H9 (cell line): ENCODE measurements around the gene SGF29. TPM values are rescaled to one million over a fixed set of nuclear protein-coding genes. Genes with fewer than 3 reads are reported as not detected.
A peak's percentile ranks its signal among the peaks of the same experiment; 100 is the strongest.

ENCODE experiments used
- DNase-seq: peaks from one replicate; pipeline ENCODE4 v3.0.0-alpha.2; 2017
- H2AFZ ChIP-seq: one replicate; pipeline ENCODE4 v1.6.1; 2013; ENCODE audit warnings: mild to moderate bottlenecking, low read length, control low read depth, moderate library complexity
- H2AK5ac ChIP-seq: 2 replicates; pipeline ENCODE4 v1.6.1; 2013; ENCODE audit warnings: low read length, control low read depth, mixed read lengths; ENCODE audit not compliant: insufficient read length
- H2BK120ac ChIP-seq: one replicate; pipeline ENCODE4 v1.6.1; 2013; ENCODE audit warnings: low read depth, mild to moderate bottlenecking, low read length, control low read depth, inconsistent platforms; ENCODE audit not compliant: poor library complexity, severe bottlenecking
- H2BK12ac ChIP-seq: 2 replicates; pipeline ENCODE4 v1.6.1; 2013; ENCODE audit warnings: low read length, control low read depth, mixed read lengths, low read depth; ENCODE audit not compliant: insufficient read length
- H2BK15ac ChIP-seq: 2 replicates; pipeline ENCODE4 v1.6.1; 2013; ENCODE audit warnings: low read depth, low read length, control low read depth
- H2BK20ac ChIP-seq: one replicate; pipeline ENCODE4 v1.6.1; 2013; ENCODE audit warnings: low read depth, mild to moderate bottlenecking, low read length, control low read depth, inconsistent platforms; ENCODE audit not compliant: poor library complexity, severe bottlenecking
- H2BK5ac ChIP-seq: 2 replicates; pipeline ENCODE4 v1.6.1; 2013; ENCODE audit warnings: low read length, control low read depth, mixed read lengths; ENCODE audit not compliant: insufficient read length
- H3K14ac ChIP-seq: 2 replicates; pipeline ENCODE4 v1.6.1; 2013; ENCODE audit warnings: low read length, control low read depth; ENCODE audit not compliant: insufficient read depth
- H3K18ac ChIP-seq: 2 replicates; pipeline ENCODE4 v1.6.1; 2013; ENCODE audit warnings: low read depth, mild to moderate bottlenecking, mixed read lengths, low read length, control low read depth; ENCODE audit not compliant: insufficient read length
- H3K23ac ChIP-seq: 2 replicates; pipeline ENCODE4 v1.6.1; 2013; ENCODE audit warnings: low read length, control low read depth, mixed read lengths, low read depth; ENCODE audit not compliant: insufficient read length
- H3K23me2 ChIP-seq: 2 replicates; pipeline ENCODE4 v1.6.1; 2013; ENCODE audit warnings: low read depth, mild to moderate bottlenecking, mixed read lengths, low read length, control low read depth; ENCODE audit not compliant: insufficient read length, poor library complexity, severe bottlenecking
- H3K27ac ChIP-seq: 2 replicates; pipeline ENCODE4 v1.5.1; 2013; ENCODE audit warnings: low read length, control low read depth, mixed read lengths, low read depth; ENCODE audit not compliant: insufficient read length
- H3K27me3 ChIP-seq: 2 replicates; pipeline ENCODE4 v1.6.1; 2013; ENCODE audit warnings: low read length, control low read depth, inconsistent platforms; ENCODE audit not compliant: insufficient read depth
- H3K4ac ChIP-seq: 2 replicates; pipeline ENCODE4 v1.6.1; 2013; ENCODE audit warnings: low read depth, mild to moderate bottlenecking, control low read depth, inconsistent platforms, low read length, moderate library complexity
- H3K4me1 ChIP-seq: 2 replicates; pipeline ENCODE4 v1.6.1; 2013; ENCODE audit warnings: low read length, control low read depth, inconsistent platforms; ENCODE audit not compliant: insufficient read depth
- H3K4me2 ChIP-seq: 2 replicates; pipeline ENCODE4 v1.6.1; 2013; ENCODE audit warnings: low read length, control low read depth, mixed read lengths; ENCODE audit not compliant: insufficient read length, insufficient read depth
- H3K56ac ChIP-seq: 2 replicates; pipeline ENCODE4 v1.6.1; 2013; ENCODE audit warnings: low read depth, mild to moderate bottlenecking, mixed read lengths, low read length, control low read depth; ENCODE audit not compliant: insufficient read length
- H3K79me1 ChIP-seq: 2 replicates; pipeline ENCODE4 v1.6.1; 2013; ENCODE audit warnings: low read depth, mild to moderate bottlenecking, moderate library complexity, low read length, control low read depth, inconsistent platforms; ENCODE audit not compliant: insufficient read depth, poor library complexity, severe bottlenecking
- H3K79me2 ChIP-seq: 2 replicates; pipeline ENCODE4 v1.6.1; 2013; ENCODE audit warnings: low read length, control low read depth, inconsistent platforms; ENCODE audit not compliant: insufficient read depth
- H3K9ac ChIP-seq: 2 replicates; pipeline ENCODE4 v1.6.1; 2013; ENCODE audit warnings: low read length, control low read depth, mixed read lengths; ENCODE audit not compliant: insufficient read length; ENCODE audit errors: extremely low read depth
- H3K9me3 ChIP-seq: one replicate; pipeline ENCODE4 v1.6.1; 2013; ENCODE audit warnings: low read depth, low read length, inconsistent platforms; ENCODE audit not compliant: control insufficient read depth
- H3T11ph ChIP-seq: one replicate; pipeline ENCODE4 v1.6.1; 2013; ENCODE audit warnings: mild to moderate bottlenecking, low read length, control low read depth, inconsistent platforms
- H4K20me1 ChIP-seq: one replicate; pipeline ENCODE4 v1.6.1; 2013; ENCODE audit not compliant: control insufficient read depth, insufficient read length, insufficient read depth
- H4K5ac ChIP-seq: 2 replicates; pipeline ENCODE4 v1.6.1; 2013; ENCODE audit warnings: low read depth, mild to moderate bottlenecking, mixed read lengths, low read length, control low read depth; ENCODE audit not compliant: insufficient read length
- H4K8ac ChIP-seq: replicated peaks from 2 replicates; pipeline ENCODE4 v1.6.1; 2013; ENCODE audit warnings: low read length, control low read depth, mixed read lengths, low read depth; ENCODE audit not compliant: insufficient read length
- H4K91ac ChIP-seq: 2 replicates; pipeline ENCODE4 v1.6.1; 2013; ENCODE audit warnings: low read depth, mild to moderate bottlenecking, moderate library complexity, mixed read lengths, low read length, control low read depth; ENCODE audit not compliant: insufficient read length
- H3K27ac Mint-ChIP-seq, 3 experiments: 2 replicates in 2 of 3; 3 replicates in 1 of 3; pipeline ENCODE4 v1.8.0; 2020 to 2021; ENCODE audit warnings: mixed read lengths in 3 of 3, mild to moderate bottlenecking in 1 of 3, moderate library complexity in 1 of 3
- H3K27me3 Mint-ChIP-seq: 2 replicates; pipeline ENCODE4 v1.8.0; 2021; ENCODE audit warnings: low read depth, mild to moderate bottlenecking, moderate library complexity, mixed read lengths
- H3K36me3 Mint-ChIP-seq, 3 experiments: 2 replicates in 2 of 3; 3 replicates in 1 of 3; pipeline ENCODE4 v1.8.0; 2020 to 2021; ENCODE audit warnings: low read depth in 3 of 3, mixed read lengths in 3 of 3; ENCODE audit not compliant: insufficient read depth in 1 of 3
- H3K4me1 Mint-ChIP-seq, 2 experiments: 2 replicates each; pipeline ENCODE4 v1.8.0; 2020; ENCODE audit warnings: mixed read lengths in 2 of 2
- H3K4me3 Mint-ChIP-seq, 2 experiments: 2 replicates in 1 of 2; 3 replicates in 1 of 2; pipeline ENCODE4 v1.8.0; 2020 to 2021; ENCODE audit warnings: mild to moderate bottlenecking in 2 of 2, mixed read lengths in 2 of 2, moderate library complexity in 1 of 2
- H3K9me3 Mint-ChIP-seq, 2 experiments: 2 replicates in 1 of 2; 3 replicates in 1 of 2; pipeline ENCODE4 v1.8.0; 2020; ENCODE audit warnings: mild to moderate bottlenecking in 2 of 2, mixed read lengths in 2 of 2, moderate library complexity in 1 of 2
- CTCF ChIP-seq: fragments of 200-600 bp; sonication (generic); conservative IDR thresholded peaks from 3 replicates; pipeline ENCODE4 v1.8.0; 2021; ENCODE audit warnings: antibody characterized with exemption, mild to moderate bottlenecking
- WGBS: extraction: QIAGEN DNeasy Blood & Tissue Kit; methylation state at CpG from one replicate; pipeline ENCODE4 v1.1.7; 2013; ENCODE audit warnings: missing lambda C conversion rate, low lambda C conversion rate, mixed read lengths; ENCODE audit not compliant: insufficient read length; ENCODE audit errors: extremely low coverage; 5-methylcytosine and 5-hydroxymethylcytosine counted together
- total RNA-seq: library from RNA; stranded (reverse); gene quantifications from 2 replicates; pipeline ENCODE4 v1.2.1, GENCODE V29; 2021

Gene SGF29
- total RNA-seq, 1 experiment from 2014 or later = 24.8 TPM

GRCh38 chr16:28537964-28538732 lies 15.6 kb upstream of the SGF29 start:
- no peak for DNase-seq
- H4K8ac ChIP-seq = no peak overlapping the region
- H2BK12ac ChIP-seq = no peak overlapping the region
- H2AFZ ChIP-seq = no peak overlapping the region
- no peak overlapping the region for H3K23ac ChIP-seq
- H2BK120ac ChIP-seq = no peak overlapping the region
- no peaks in the 10 kb centered on the region; a peak in 1 of 7 replicates for H3K36me3 Mint-ChIP-seq
- H3K79me1 ChIP-seq = no peaks in the 10 kb centered on the region
- TF ChIP-seq CTCF = no peak
- no peak overlapping the region for H3K18ac ChIP-seq
- no peak overlapping the region for H3K4me3 Mint-ChIP-seq
- no peaks in the 10 kb centered on the region for H3K27me3 ChIP-seq
- no peak overlapping the region for H3K56ac ChIP-seq
- no peaks in the 10 kb centered on the region for H3K79me2 ChIP-seq
- no peaks in the 10 kb centered on the region for H4K20me1 ChIP-seq
- no peak overlapping the region; the same call in 1 of the 2 replicates for H3K4ac ChIP-seq
- H2AK5ac ChIP-seq = no peak overlapping the region
- no peak overlapping the region for H3T11ph ChIP-seq
- H3K27ac ChIP-seq = no peak overlapping the region
- no peaks in the 10 kb centered on the region for H3K4me1 ChIP-seq
- H3K14ac ChIP-seq = no peak overlapping the region; the same call in 1 of the 2 replicates
- no peaks in the 10 kb centered on the region; a peak in 1 of 5 replicates for H3K9me3 Mint-ChIP-seq
- H2BK5ac ChIP-seq = no peak overlapping the region
- no CpG with 5 or more reads among the region's 13 CpGs for WGBS
- no peak overlapping the region for H3K9ac ChIP-seq
- peak overlapping the region in 2 of 3 experiments; percentile 47 to 79; a peak in 3 of 7 replicates for H3K27ac Mint-ChIP-seq
- H3K4me2 ChIP-seq = no peak overlapping the region
- H3K4me1 Mint-ChIP-seq = peaks cover 0 to 4% of the 10 kb centered on the region in 2 experiments; a peak in 3 of 4 replicates
- H4K5ac ChIP-seq = no peak overlapping the region
- H3K9me3 ChIP-seq = no peaks in the 10 kb centered on the region
- H3K23me2 ChIP-seq = no peaks in the 10 kb centered on the region
- H2BK20ac ChIP-seq = no peak overlapping the region
- H4K91ac ChIP-seq = no peak overlapping the region
- no peak overlapping the region for H2BK15ac ChIP-seq
- peaks cover 5% of the 10 kb centered on the region for H3K27me3 Mint-ChIP-seq
